Hepatocyte (in vitro differentiated cells): ENCODE measurements around the gene NECAB3. TPM values are rescaled to one million over a fixed set of nuclear protein-coding genes. Genes with fewer than 3 reads are reported as not detected.

Experiments used
- DNase-seq: peaks from one replicate; pipeline ENCODE4 v3.0.0-alpha.2; 2016; ENCODE audit warnings: low spot score
- H2AFZ ChIP-seq: fragments of 200-600 bp; sonication (generic); 2 replicates; pipeline ENCODE4 v1.6.0; 2016; ENCODE audit warnings: antibody characterized with exemption, mild to moderate bottlenecking
- H3K27ac ChIP-seq: fragments of 200-600 bp; sonication (generic); 2 replicates; pipeline ENCODE4 v1.5.1; 2016; ENCODE audit warnings: mild to moderate bottlenecking
- H3K27me3 ChIP-seq: fragments of 200-600 bp; sonication (generic); 2 replicates; pipeline ENCODE4 v1.6.1; 2016
- H3K36me3 ChIP-seq: fragments of 200-600 bp; sonication (generic); replicated peaks from 2 replicates; pipeline ENCODE4 v1.5.1; 2016; ENCODE audit warnings: low read depth; ENCODE audit not compliant: insufficient read depth
- H3K4me1 ChIP-seq: fragments of 200-600 bp; sonication (generic); 2 replicates; pipeline ENCODE4 v1.5.1; 2016; ENCODE audit warnings: mild to moderate bottlenecking, moderate library complexity; ENCODE audit not compliant: insufficient read depth
- H3K4me2 ChIP-seq: fragments of 200-600 bp; sonication (generic); 2 replicates; pipeline ENCODE4 v1.6.0; 2016
- H3K4me3 ChIP-seq: fragments of 200-600 bp; sonication (generic); 2 replicates; pipeline ENCODE4 v1.5.1; 2016; ENCODE audit warnings: mild to moderate bottlenecking
- H3K79me2 ChIP-seq: fragments of 200-600 bp; sonication (generic); 2 replicates; pipeline ENCODE4 v1.6.0; 2017; ENCODE audit warnings: mild to moderate bottlenecking
- H3K9me2 ChIP-seq: fragments of 200-600 bp; sonication (generic); replicated peaks from 2 replicates; pipeline ENCODE4 v1.6.0; 2017; ENCODE audit warnings: mild to moderate bottlenecking; ENCODE audit not compliant: insufficient read depth
- H3K9me3 ChIP-seq: fragments of 200-600 bp; sonication (generic); 2 replicates; pipeline ENCODE4 v1.5.1; 2016; ENCODE audit warnings: low read depth, mild to moderate bottlenecking
- H4K20me1 ChIP-seq: fragments of 200-600 bp; sonication (generic); 2 replicates; pipeline ENCODE4 v1.6.0; 2016; ENCODE audit warnings: mild to moderate bottlenecking; ENCODE audit not compliant: insufficient read depth, poor library complexity, severe bottlenecking
- CTCF ChIP-seq: fragments of 200-600 bp; sonication (generic); IDR thresholded peaks from 2 replicates; pipeline ENCODE4 v1.5.1; 2016; ENCODE audit warnings: antibody characterized with exemption, mild to moderate bottlenecking; ENCODE audit not compliant: poor library complexity
- EZH2 ChIP-seq: fragments of 200-600 bp; sonication (generic); IDR thresholded peaks from 2 replicates; pipeline ENCODE4 v1.6.1; 2016; ENCODE audit warnings: antibody characterized with exemption, mild to moderate bottlenecking, borderline replicate concordance
- EZH2phosphoT487 ChIP-seq: fragments of 200-600 bp; sonication (generic); IDR thresholded peaks from one replicate; pipeline ENCODE4 v1.6.1; 2018; ENCODE audit warnings: antibody characterized with exemption, mild to moderate bottlenecking, low read depth, moderate library complexity; ENCODE audit not compliant: unreplicated experiment, severe bottlenecking
- WGBS: methylation state at CpG from one replicate; pipeline ENCODE4 v1.1.6; 2016; ENCODE audit warnings: low lambda C conversion rate; ENCODE audit errors: missing lambda C conversion rate; 5-methylcytosine and 5-hydroxymethylcytosine counted together
- polyA plus RNA-seq: library from polyadenylated mRNA; unstranded; fragments of >200 nt; fragmentation: Nextera tagmentation; extraction: Ambion mirVana; gene quantifications from 2 replicates; pipeline ENCODE4 v1.2.1, GENCODE V29; 2016
- total RNA-seq: library from RNA; depleted of rRNA; stranded (reverse); fragments of >200 nt; gene quantifications from 2 replicates; pipeline ENCODE4 v1.2.3, GENCODE V29; 2014

Gene NECAB3
- total and polyA plus RNA-seq, 2 experiments from 2014 or later, result 50.6 to 55.4 TPM

GRCh38 chr20:33645396-33645795 is 28.8 kb downstream of the NECAB3 start:
- DNase-seq, result no peak
- TF ChIP-seq EZH2phosphoT487 (no peak), EZH2 (no peak), CTCF (no peak)
- no peaks in the 10 kb centered on the region for H3K79me2 ChIP-seq
- 96% methylated on average over 2 of the region's 2 CpGs for WGBS
- H3K36me3 ChIP-seq, result no peaks in the 10 kb centered on the region
- no peaks in the 10 kb centered on the region for H3K27me3 ChIP-seq
- H3K9me2 ChIP-seq, result no peaks in the 10 kb centered on the region
- no peak overlapping the region for H3K27ac ChIP-seq
- no peak overlapping the region for H2AFZ ChIP-seq
- H3K9me3 ChIP-seq, result no peaks in the 10 kb centered on the region
- no peaks in the 10 kb centered on the region for H4K20me1 ChIP-seq
- H3K4me2 ChIP-seq, result no peak overlapping the region
- no peak overlapping the region for H3K4me3 ChIP-seq
- H3K4me1 ChIP-seq, result no peaks in the 10 kb centered on the region

GRCh38 chr20:33645072-33645358 is 29.2 kb downstream of the NECAB3 start:
- Histone ChIP-seq H2AFZ (no peak overlapping the region), H3K9me3 (no peaks in the 10 kb centered on the region), H3K4me1 (no peaks in the 10 kb centered on the region), H3K36me3 (no peaks in the 10 kb centered on the region), H3K4me2 (no peak overlapping the region), H3K27me3 (no peaks in the 10 kb centered on the region), H4K20me1 (no peaks in the 10 kb centered on the region), H3K9me2 (no peaks in the 10 kb centered on the region), H3K4me3 (no peak overlapping the region), H3K27ac (no peak overlapping the region), H3K79me2 (no peaks in the 10 kb centered on the region)
- DNase-seq, result no peak
- WGBS, result 79% methylated on average over 4 of the region's 4 CpGs
- TF ChIP-seq EZH2phosphoT487 (no peak), CTCF (no peak), EZH2 (no peak)

GRCh38 chr20:33644313-33645071 is 29.7 kb downstream of the NECAB3 start:
- Histone ChIP-seq H2AFZ (no peak overlapping the region), H3K79me2 (no peaks in the 10 kb centered on the region), H3K9me3 (no peaks in the 10 kb centered on the region), H3K27me3 (no peaks in the 10 kb centered on the region), H4K20me1 (no peaks in the 10 kb centered on the region), H3K4me2 (no peak overlapping the region), H3K4me3 (no peak overlapping the region), H3K27ac (no peak overlapping the region), H3K4me1 (no peaks in the 10 kb centered on the region), H3K36me3 (no peaks in the 10 kb centered on the region), H3K9me2 (no peaks in the 10 kb centered on the region)
- no peak for DNase-seq
- WGBS, result 96% methylated on average over 28 of the region's 28 CpGs
- TF ChIP-seq EZH2phosphoT487 (no peak), CTCF (no peak), EZH2 (no peak)
